DOHH2 (cell line): ENCODE measurements around the gene SH2D5.

Experiments
- H3F3A ChIP-seq: fragments of 200-600 bp; sonication (generic), shearing (Covaris generic); 2 replicates; pipeline ENCODE4 v1.6.0; 2016; ENCODE audit warnings: antibody characterized with exemption, mild to moderate bottlenecking; ENCODE audit not compliant: control insufficient read depth, insufficient read depth
- H3K27ac ChIP-seq: fragments of 200-600 bp; sonication (generic); 2 replicates; pipeline ENCODE4 v1.5.1; 2014; ENCODE audit warnings: low read depth, mild to moderate bottlenecking, low read length, moderate library complexity
- H3K27me3 ChIP-seq: fragments of 200-600 bp; sonication (generic); 2 replicates; pipeline ENCODE4 v1.6.1; 2014; ENCODE audit warnings: mild to moderate bottlenecking, low read length, mixed read lengths; ENCODE audit not compliant: control insufficient read depth
- H3K36me3 ChIP-seq: fragments of 200-600 bp; sonication (generic); 2 replicates; pipeline ENCODE4 v1.6.1; 2014; ENCODE audit warnings: mild to moderate bottlenecking, low read length, moderate library complexity, mixed read lengths; ENCODE audit not compliant: control insufficient read depth
- H3K4me1 ChIP-seq: fragments of 200-600 bp; sonication (generic); 2 replicates; pipeline ENCODE4 v1.6.1; 2014; ENCODE audit warnings: mild to moderate bottlenecking, low read length, mixed read lengths; ENCODE audit not compliant: control insufficient read depth
- H3K4me2 ChIP-seq: fragments of 200-600 bp; sonication (generic); 2 replicates; pipeline ENCODE4 v1.6.0; 2014; ENCODE audit warnings: mild to moderate bottlenecking, low read length, moderate library complexity
- H3K4me3 ChIP-seq: fragments of 200-600 bp; sonication (generic); 2 replicates; pipeline ENCODE4 v1.5.1; 2014; ENCODE audit warnings: mild to moderate bottlenecking, low read length, mixed read lengths
- H3K79me2 ChIP-seq: fragments of 200-600 bp; sonication (generic); 2 replicates; pipeline ENCODE4 v1.6.1; 2014; ENCODE audit warnings: mild to moderate bottlenecking, low read length, mixed read lengths; ENCODE audit not compliant: control insufficient read depth
- H3K9me2 ChIP-seq: fragments of 200-600 bp; sonication (generic); replicated peaks from 2 replicates; pipeline ENCODE4 v1.6.1; 2014; ENCODE audit warnings: mild to moderate bottlenecking, low read length, mixed read lengths; ENCODE audit not compliant: control insufficient read depth
- H3K9me3 ChIP-seq: fragments of 200-600 bp; sonication (generic); 2 replicates; pipeline ENCODE4 v1.6.1; 2014; ENCODE audit warnings: antibody characterized with exemption, low read length, mixed read lengths; ENCODE audit not compliant: control insufficient read depth, insufficient read depth
- H4K20me1 ChIP-seq: fragments of 200-600 bp; sonication (generic); 2 replicates; pipeline ENCODE4 v1.6.0; 2014; ENCODE audit warnings: low read depth, mild to moderate bottlenecking, antibody characterized with exemption, low read length, moderate library complexity; ENCODE audit not compliant: control insufficient read depth, insufficient read depth
- EZH2phosphoT487 ChIP-seq: fragments of 200-600 bp; sonication (generic); IDR thresholded peaks from 2 replicates; pipeline ENCODE4 v1.6.1; 2017; ENCODE audit warnings: borderline replicate concordance, mild to moderate bottlenecking, antibody characterized with exemption, low read length, moderate library complexity, mixed read lengths
- TF ChIP-seq, protein P1 (sequence below): fragments of 200-600 bp; sonication (generic); IDR thresholded peaks from one replicate; pipeline ENCODE4 v1.5.1; 2014; ENCODE audit warnings: antibody characterized with exemption, mild to moderate bottlenecking, low read depth, low read length; ENCODE audit not compliant: poor library complexity, severe bottlenecking

SH2D5 gene

DNA sequence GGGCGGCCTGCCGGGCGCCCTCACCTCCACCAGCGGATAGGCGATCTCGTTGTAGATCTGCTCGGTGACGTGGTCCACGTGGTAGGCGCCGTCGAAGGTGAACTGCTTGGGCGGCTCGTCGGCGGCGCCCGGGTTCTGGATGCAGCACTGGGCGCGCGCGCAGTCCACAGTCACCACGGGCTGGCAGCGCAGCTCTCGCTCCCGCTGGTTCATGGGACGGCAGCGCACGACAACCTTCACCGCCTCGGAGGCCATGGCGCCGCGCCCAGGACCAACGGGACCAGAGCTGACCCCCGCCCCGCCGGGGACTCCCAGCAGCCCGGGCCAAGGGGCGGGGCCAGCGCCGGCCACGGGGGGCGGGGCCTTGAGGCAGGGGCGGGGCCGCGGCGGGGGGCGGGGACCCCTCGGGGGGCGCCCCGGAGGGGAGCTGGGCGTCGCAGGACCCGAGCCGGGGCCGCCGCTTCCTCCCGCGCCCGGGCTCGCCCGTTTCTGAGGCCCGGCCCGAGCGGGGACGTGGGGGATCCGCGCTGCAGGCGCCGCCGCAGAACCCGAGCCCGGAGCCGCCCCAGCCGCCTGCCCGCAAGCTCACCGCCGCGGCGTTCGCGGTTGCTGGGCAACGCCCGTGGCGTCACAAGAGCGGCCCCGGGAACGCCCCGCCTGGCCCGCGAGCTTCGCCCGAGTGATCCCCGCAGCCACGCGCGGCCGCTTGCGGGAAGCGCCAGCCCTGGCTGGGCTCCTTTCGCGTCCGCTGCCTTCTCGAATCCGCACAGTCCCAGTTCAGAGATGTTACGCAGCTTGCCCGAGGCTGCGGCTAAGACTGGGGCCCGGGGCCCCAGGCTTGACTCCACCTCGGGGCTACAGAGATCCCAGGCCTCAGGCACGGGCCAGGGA, 14.8 kb downstream of the SH2D5 start, which contains the start of gene KIF17:
TSS of gene KIF17 (minus strand) at position 556 of the 891 bp plus-strand sequence. CDS start at position 255, 301 bp downstream.
- Histone ChIP-seq H3K9me2 (no peaks in the 10 kb centered on the region), H3K9me3 (no peaks in the 10 kb centered on the region), H3K4me3 (peak within 1 kb of the TSS; percentile 38; the same call in 1 of the 2 replicates), H3K79me2 (no peaks in the 10 kb centered on the region), H3K36me3 (no peaks in the 10 kb centered on the region), H3K27me3 (peaks cover 21% of the 10 kb centered on the region), H3K27ac (no peak within 1 kb of the TSS), H3F3A (no peaks in the 10 kb centered on the region), H4K20me1 (no peaks in the 10 kb centered on the region), H3K4me1 (peaks cover 3% of the 10 kb centered on the region; the same call in 1 of the 2 replicates), H3K4me2 (peak within 1 kb of the TSS; percentile 42)
- TF ChIP-seq, protein P1, sequence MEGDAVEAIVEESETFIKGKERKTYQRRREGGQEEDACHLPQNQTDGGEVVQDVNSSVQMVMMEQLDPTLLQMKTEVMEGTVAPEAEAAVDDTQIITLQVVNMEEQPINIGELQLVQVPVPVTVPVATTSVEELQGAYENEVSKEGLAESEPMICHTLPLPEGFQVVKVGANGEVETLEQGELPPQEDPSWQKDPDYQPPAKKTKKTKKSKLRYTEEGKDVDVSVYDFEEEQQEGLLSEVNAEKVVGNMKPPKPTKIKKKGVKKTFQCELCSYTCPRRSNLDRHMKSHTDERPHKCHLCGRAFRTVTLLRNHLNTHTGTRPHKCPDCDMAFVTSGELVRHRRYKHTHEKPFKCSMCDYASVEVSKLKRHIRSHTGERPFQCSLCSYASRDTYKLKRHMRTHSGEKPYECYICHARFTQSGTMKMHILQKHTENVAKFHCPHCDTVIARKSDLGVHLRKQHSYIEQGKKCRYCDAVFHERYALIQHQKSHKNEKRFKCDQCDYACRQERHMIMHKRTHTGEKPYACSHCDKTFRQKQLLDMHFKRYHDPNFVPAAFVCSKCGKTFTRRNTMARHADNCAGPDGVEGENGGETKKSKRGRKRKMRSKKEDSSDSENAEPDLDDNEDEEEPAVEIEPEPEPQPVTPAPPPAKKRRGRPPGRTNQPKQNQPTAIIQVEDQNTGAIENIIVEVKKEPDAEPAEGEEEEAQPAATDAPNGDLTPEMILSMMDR, result no peak
- no peak for TF ChIP-seq EZH2phosphoT487

DNA sequence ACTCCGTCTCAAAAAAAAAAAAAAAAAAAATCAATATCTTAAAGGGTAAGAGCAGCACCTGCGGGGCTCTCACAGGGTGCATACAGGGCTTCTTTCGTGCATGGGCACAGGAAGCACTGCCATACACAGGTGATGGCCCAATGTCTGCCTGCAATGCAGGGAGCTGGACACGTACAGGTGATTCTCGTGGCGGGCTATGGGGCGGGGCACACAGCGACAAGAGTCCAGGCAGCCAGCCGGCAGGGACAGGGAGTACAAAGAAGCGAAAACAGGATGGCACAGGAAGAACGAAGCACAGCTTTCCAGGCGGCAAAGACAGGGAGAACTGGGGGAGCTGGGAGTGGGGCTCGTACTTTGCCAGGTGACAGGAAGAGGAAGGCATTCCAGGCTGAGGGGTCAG, 16.3 kb downstream of the SH2D5 start:
- H3K79me2 ChIP-seq, result no peaks in the 10 kb centered on the region
- no peaks in the 10 kb centered on the region for H3K9me2 ChIP-seq
- no peaks in the 10 kb centered on the region for H3K9me3 ChIP-seq
- no peak overlapping the region for H3K4me3 ChIP-seq
- H3K4me2 ChIP-seq, result no peak overlapping the region
- no peak overlapping the region for H3K27ac ChIP-seq
- H3F3A ChIP-seq, result no peaks in the 10 kb centered on the region
- H3K27me3 ChIP-seq, result peaks cover 21% of the 10 kb centered on the region
- no peaks in the 10 kb centered on the region for H4K20me1 ChIP-seq
- peaks cover 3% of the 10 kb centered on the region; the same call in 1 of the 2 replicates for H3K4me1 ChIP-seq
- H3K36me3 ChIP-seq, result no peaks in the 10 kb centered on the region
- TF ChIP-seq, protein P1, result no peak
- TF ChIP-seq EZH2phosphoT487, result no peak

DNA sequence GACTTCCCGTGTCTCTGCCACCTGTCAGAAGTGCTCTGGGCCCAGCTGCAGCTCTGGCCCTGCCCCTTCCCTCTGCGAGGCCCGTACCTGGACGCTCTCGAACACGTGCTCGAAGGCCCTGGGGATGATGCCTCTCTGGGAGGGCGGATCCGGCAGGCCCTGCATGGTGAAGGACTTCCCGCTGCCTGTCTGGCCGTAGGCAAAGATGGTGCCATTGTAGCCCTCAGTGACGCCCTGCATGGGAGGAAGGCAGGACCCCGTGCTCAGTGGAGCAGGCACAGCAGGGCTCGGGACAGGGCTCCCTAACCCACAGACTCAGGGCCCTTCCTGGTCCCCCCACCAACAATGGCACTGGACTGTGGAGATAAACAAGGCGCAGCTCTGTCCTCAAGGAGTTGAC, 17.1 kb downstream of the SH2D5 start:
- H4K20me1 ChIP-seq, result no peaks in the 10 kb centered on the region
- no peak overlapping the region for H3K4me3 ChIP-seq
- H3K9me2 ChIP-seq, result no peaks in the 10 kb centered on the region
- no peaks in the 10 kb centered on the region for H3K36me3 ChIP-seq
- no peaks in the 10 kb centered on the region for H3K79me2 ChIP-seq
- TF ChIP-seq, protein P1, result no peak
- no peak for TF ChIP-seq EZH2phosphoT487
- no peak overlapping the region for H3K4me2 ChIP-seq
- H3K27me3 ChIP-seq, result peaks cover 21% of the 10 kb centered on the region
- H3K9me3 ChIP-seq, result no peaks in the 10 kb centered on the region
- peaks cover 3% of the 10 kb centered on the region; the same call in 1 of the 2 replicates for H3K4me1 ChIP-seq
- no peak overlapping the region for H3K27ac ChIP-seq
- H3F3A ChIP-seq, result no peaks in the 10 kb centered on the region
